Measurements from ENCODE around the gene HEMK1. TPM values are rescaled to one million over a fixed set of nuclear protein-coding genes. Genes with fewer than 3 reads are reported as not detected.

Gene HEMK1
- total RNA-seq, 4 donors from 2014 or later = 7.3 to 11.6 (median 7.9) TPM

- DNase-seq = no peak
- no peaks in the 10 kb centered on the region for H3K27me3 ChIP-seq
- in situ Hi-C loops (cut with MboI; ENCODE audit: low pct_ligation_motif_present in 1 of 4, low pct_unique_long_range_greater_than_20kb in 1 of 4, low sequenced_read_pairs in 3 of 4) = no loop called here
- 84% methylated on average over 7 of the region's 7 CpGs; no CpG with 5 or more reads in 1 of the 2 donors for WGBS, 2 donors (ENCODE audit: low coverage in 1 of 2)
- H3K9me3 ChIP-seq = no peaks in the 10 kb centered on the region
- no peak overlapping the region for H3K4me3 ChIP-seq
- H3K36me3 ChIP-seq = peaks cover 0 to 17% (median 5%) of the 10 kb centered on the region in 4 donors
- no peaks in the 10 kb centered on the region for H3K4me1 ChIP-seq
- TF ChIP-seq CTCF (IDR thresholded peaks at IDR 0.05) = no peak
- TF ChIP-seq EP300 (IDR thresholded peaks at IDR 0.05; ENCODE audit: low read depth) = no peak
- no peak for TF ChIP-seq POLR2A (IDR thresholded peaks at IDR 0.05)
- TF ChIP-seq POLR2AphosphoS5 (IDR thresholded peaks at IDR 0.05) = no peak
- intact Hi-C loops (cut with DNase I; ENCODE audit: low total_unique reads) = no loop called here
- no peak overlapping the region for H3K27ac ChIP-seq
Measured at GRCh38 chr3:50644561-50644960, 75.2 kb downstream of the HEMK1 start.

GRCh38 chr3:50645378-50645777 is 76.1 kb downstream of the HEMK1 start:
- no peaks in the 10 kb centered on the region for H3K9me3 ChIP-seq
- H3K36me3 ChIP-seq = peaks cover 0 to 17% (median 5%) of the 10 kb centered on the region in 4 donors
- no peaks in the 10 kb centered on the region for H3K27me3 ChIP-seq
- no peak for TF ChIP-seq EP300 (IDR thresholded peaks at IDR 0.05; ENCODE audit: low read depth)
- in situ Hi-C loops (cut with MboI; ENCODE audit: low pct_ligation_motif_present in 1 of 4, low pct_unique_long_range_greater_than_20kb in 1 of 4, low sequenced_read_pairs in 3 of 4) = no loop called here
- no peak overlapping the region for H3K27ac ChIP-seq
- intact Hi-C loops (cut with DNase I; ENCODE audit: low total_unique reads) = no loop called here
- no peaks in the 10 kb centered on the region for H3K4me1 ChIP-seq
- H3K4me3 ChIP-seq = no peak overlapping the region
- WGBS, 2 donors (ENCODE audit: low coverage in 1 of 2) = 94% methylated on average over 2 of the region's 2 CpGs; no CpG with 5 or more reads in 1 of the 2 donors
- DNase-seq = no peak

Other genes with a start within 250 kb of the HEMK1 start
- gene HYAL2, start 246.8 kb upstream of the HEMK1 start, total RNA-seq = 10 to 100 TPM; 18.7 to 51.1 (median 32.0) TPM
- gene TUSC2, start 241.3 kb upstream of the HEMK1 start, total RNA-seq = 10 to 100 TPM in 3 of 4 donors, 1 to 10 TPM in 1; 7.9 to 39.6 (median 28.0) TPM
- 10 to 100 TPM in 3 of 4 donors, 1 to 10 TPM in 1; 9.8 to 29.2 (median 21.7) TPM for gene RASSF1, start 228.7 kb upstream of the HEMK1 start, total RNA-seq
- gene ZMYND10, start 223.8 kb upstream of the HEMK1 start, total RNA-seq = not detected
- gene NPRL2, start 218.7 kb upstream of the HEMK1 start, total RNA-seq = 10 to 100 TPM in 2 of 4 donors, 1 to 10 TPM in 2; 6.0 to 29.2 (median 13.1) TPM
- gene CYB561D2, start 218.7 kb upstream of the HEMK1 start, total RNA-seq = 10 to 100 TPM; 23.7 to 53.9 (median 35.6) TPM
- 100 to 1,000 TPM in 1 of 4 donors, 10 to 100 TPM in 3; 71.8 to 103 (median 81.9) TPM for gene TMEM115, start 210.0 kb upstream of the HEMK1 start, total RNA-seq
- 1 to 10 TPM in 2 of 4 donors, under 1 TPM in 2; 0.48 to 2.2 (median 0.87) TPM for gene CACNA2D2, start 65.9 kb upstream of the HEMK1 start, total RNA-seq
- 10 to 100 TPM in 1 of 4 donors, 1 to 10 TPM in 3; 1.9 to 10.2 (median 4.3) TPM for gene C3orf18, start 1.8 kb upstream of the HEMK1 start, total RNA-seq
- gene CISH, start 42.3 kb downstream of the HEMK1 start, total RNA-seq = 10 to 100 TPM in 2 of 4 donors, 1 to 10 TPM in 2; 3.0 to 15.9 (median 9.2) TPM
- gene MAPKAPK3, start 47.6 kb downstream of the HEMK1 start, total RNA-seq = 10 to 100 TPM; 21.3 to 37.8 (median 26.9) TPM
- gene DOCK3, start 105.4 kb downstream of the HEMK1 start, total RNA-seq = under 1 TPM; 0.41 to 0.75 (median 0.62) TPM

Measured in transverse colon (tissue), 4 donors.